Epithelial cell of proximal tubule (primary cell): Measurements from ENCODE around the gene NFX1. TPM values are rescaled to one million over a fixed set of nuclear protein-coding genes. Genes with fewer than 3 reads are reported as not detected.

Experiments used
- DNase-seq: peaks from one replicate; pipeline ENCODE4 v3.0.0-alpha.2; 2011; ENCODE audit warnings: low read depth
- H3K4me3 ChIP-seq: 2 replicates; pipeline ENCODE4 v1.5.1; 2011; ENCODE audit warnings: low read depth, mild to moderate bottlenecking, low read length
- total RNA-seq: library from RNA; depleted of rRNA; stranded (reverse); fragments of >200 nt; gene quantifications from 2 replicates; pipeline ENCODE4 v1.2.3, GENCODE V29; 2015
- TF ChIP-seq, protein P1 (sequence below): conservative IDR thresholded peaks from 2 replicates; pipeline ENCODE4 v1.5.1; 2012; ENCODE audit warnings: low read depth, mild to moderate bottlenecking, low read length

Gene NFX1
- total RNA-seq, 1 donor from 2014 or later = 15.6 TPM

DNA sequence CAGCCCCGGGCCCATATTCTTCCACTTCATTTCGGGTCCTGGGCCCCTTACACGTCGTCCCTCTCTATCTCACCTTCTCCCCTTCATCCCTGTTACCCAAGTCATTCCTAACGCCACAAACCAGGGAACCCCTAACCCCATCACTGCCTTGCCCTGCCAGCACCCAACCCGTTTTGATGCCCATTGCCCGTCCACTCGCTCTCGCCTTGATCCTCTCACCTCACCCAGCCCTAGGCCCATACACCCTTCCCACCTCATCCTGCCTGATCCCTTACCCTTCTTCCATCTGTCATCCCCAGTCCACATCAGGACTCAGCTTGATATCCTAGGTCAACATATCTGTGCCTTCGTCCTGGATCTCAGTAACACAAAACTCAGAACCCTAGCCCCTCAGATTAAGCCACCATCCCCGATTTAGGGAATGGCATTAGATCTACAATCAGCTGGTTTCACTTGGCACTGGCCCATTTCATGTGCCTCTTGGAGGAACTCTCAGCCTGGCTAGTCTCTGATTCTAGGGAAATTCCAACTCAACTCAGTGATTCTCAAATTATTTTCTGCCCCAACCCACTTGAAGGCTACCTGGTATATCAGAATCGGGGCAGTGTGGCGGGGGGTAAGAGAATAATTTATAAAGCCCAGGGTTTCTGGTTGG, 25.0 kb upstream of the NFX1 start:
- TF ChIP-seq, protein P1, sequence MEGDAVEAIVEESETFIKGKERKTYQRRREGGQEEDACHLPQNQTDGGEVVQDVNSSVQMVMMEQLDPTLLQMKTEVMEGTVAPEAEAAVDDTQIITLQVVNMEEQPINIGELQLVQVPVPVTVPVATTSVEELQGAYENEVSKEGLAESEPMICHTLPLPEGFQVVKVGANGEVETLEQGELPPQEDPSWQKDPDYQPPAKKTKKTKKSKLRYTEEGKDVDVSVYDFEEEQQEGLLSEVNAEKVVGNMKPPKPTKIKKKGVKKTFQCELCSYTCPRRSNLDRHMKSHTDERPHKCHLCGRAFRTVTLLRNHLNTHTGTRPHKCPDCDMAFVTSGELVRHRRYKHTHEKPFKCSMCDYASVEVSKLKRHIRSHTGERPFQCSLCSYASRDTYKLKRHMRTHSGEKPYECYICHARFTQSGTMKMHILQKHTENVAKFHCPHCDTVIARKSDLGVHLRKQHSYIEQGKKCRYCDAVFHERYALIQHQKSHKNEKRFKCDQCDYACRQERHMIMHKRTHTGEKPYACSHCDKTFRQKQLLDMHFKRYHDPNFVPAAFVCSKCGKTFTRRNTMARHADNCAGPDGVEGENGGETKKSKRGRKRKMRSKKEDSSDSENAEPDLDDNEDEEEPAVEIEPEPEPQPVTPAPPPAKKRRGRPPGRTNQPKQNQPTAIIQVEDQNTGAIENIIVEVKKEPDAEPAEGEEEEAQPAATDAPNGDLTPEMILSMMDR = no peak
- peak overlapping the region; percentile 96 for H3K4me3 ChIP-seq
- no peak for DNase-seq

DNA sequence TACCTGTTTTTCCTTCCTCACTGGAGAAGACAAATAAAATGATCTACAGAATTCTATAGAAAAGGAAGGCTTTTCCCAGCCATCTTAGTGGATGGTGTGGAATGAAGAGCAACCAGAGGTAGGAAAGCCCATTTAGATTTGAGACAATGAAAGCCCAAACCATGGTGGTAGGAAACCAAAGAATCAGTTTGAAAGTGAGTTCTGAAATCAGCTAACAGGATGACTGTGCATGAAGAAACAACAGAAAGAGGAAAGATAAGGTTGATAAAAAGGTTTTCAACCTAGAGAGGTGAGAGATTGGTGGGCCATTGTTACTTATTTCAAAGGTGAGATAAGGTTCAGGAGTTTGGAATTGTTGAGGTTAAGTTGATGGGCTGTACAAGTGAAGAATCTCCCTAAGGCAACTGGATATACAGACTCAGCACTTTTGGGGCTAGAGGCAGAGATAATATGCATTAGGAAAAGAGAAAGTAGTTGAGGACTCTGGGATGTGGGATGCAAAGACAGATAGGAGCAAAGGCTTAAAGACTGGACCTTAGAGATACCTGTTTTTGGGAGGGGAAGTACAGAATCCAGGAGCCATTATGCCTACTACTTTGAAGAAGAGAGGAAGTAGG, 23.1 kb upstream of the NFX1 start:
- TF ChIP-seq, protein P1 = no peak
- H3K4me3 ChIP-seq = no peak overlapping the region
- DNase-seq = no peak

DNA sequence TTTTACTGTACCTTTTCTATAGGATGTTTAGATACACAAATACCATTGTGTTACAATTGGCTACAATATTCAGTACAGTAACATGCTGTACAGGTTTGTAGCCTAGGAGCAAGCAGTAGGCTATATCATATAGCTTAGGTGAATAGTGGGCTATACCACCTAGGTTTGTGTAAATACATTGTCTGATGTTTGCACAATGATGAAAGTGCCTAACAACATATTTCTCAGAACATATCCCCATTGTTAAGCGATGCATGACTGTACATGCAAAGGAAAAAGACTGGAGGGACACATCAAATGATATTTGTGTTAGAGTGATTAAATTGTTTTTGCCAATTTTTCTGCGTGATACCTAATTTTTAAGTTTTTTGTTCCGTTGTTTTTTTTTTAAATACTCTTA, 20.2 kb upstream of the NFX1 start:
- TF ChIP-seq, protein P1 = no peak
- H3K4me3 ChIP-seq = no peak overlapping the region
- no peak for DNase-seq

DNA sequence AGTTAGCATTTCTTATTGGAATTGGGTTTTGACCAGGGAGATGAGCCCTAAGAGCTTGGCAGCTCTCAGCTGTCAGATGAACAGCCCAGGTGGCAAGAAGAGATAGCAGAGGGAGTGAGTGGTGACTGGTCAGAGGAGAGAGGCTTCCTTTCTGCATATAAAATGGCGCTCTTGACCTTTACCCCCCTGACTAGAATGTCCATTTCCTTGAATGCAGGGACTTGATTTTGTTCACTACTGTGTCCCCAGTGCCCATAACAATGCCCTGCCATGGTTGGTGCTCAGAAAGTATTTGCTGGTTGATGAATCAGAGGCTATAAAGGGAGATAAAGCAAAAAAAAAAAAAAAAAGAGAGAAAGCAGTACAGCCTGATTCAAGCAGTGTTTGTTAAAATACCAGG, 18.3 kb upstream of the NFX1 start:
- DNase-seq = peak; percentile 50
- TF ChIP-seq, protein P1 = no peak
- no peak overlapping the region for H3K4me3 ChIP-seq

DNA sequence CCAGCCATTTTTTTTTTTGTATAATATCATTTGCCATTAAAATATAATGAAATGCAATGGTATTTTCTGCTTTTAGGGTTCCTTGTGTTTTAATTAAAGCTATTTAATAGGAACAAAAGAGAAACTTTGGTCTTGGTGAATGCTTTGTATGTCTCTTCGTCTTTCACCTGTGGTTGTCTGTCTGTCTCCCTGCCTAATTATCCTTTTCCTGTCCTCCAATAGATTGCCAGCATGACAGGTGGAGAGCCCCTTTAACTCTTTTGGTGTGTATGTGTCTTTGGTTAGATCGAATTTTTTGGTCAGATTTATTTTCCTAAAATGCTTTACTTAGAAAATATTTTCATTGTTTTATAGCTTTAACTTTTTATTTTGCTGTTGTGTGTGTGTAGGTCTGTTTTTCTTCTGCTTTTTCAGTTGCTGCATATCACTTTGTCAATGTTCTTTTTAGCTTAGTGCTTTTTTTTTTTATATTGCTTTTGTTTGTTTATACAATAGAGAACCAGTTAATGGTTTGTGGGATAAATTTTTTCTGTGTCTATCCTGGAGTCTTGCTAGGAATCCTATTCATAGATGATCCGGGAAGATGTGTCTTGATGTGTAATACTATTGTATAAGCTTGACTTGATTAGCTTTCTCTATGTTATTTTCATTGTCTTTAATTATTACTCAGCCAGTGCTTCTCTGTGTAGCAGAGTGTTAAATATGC, 16.9 kb upstream of the NFX1 start:
- no peak overlapping the region for H3K4me3 ChIP-seq
- TF ChIP-seq, protein P1 = no peak
- no peak for DNase-seq

DNA sequence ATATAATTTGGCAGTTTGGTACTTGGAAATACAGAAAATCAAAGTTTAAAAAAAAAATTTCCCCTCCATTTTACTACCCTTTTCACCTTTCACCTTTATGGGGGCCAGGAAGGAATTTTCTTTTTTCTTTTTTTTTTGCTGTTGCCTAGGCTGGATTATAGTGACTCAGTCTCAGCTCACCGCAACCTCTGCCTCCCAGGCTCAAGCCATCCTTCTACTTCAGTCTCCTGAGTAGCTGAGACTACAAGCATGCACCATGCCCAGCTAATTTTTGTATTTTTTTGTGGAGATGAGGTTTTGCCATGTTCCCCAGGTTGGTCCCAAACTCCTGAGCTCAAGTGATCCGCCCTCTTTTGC, 16.4 kb upstream of the NFX1 start:
- H3K4me3 ChIP-seq = no peak overlapping the region
- TF ChIP-seq, protein P1 = no peak
- no peak for DNase-seq
